ENCODE measurements around the gene ITPR3. TPM values are rescaled to one million over a fixed set of nuclear protein-coding genes. Genes with fewer than 3 reads are reported as not detected.

ITPR3 gene
- total and polyA plus RNA-seq, 2 of the 13 experiments (the other 11 are each of a cell fraction or from before 2014, with no cell fraction given): 3.8 to 21.4 TPM

DNA sequence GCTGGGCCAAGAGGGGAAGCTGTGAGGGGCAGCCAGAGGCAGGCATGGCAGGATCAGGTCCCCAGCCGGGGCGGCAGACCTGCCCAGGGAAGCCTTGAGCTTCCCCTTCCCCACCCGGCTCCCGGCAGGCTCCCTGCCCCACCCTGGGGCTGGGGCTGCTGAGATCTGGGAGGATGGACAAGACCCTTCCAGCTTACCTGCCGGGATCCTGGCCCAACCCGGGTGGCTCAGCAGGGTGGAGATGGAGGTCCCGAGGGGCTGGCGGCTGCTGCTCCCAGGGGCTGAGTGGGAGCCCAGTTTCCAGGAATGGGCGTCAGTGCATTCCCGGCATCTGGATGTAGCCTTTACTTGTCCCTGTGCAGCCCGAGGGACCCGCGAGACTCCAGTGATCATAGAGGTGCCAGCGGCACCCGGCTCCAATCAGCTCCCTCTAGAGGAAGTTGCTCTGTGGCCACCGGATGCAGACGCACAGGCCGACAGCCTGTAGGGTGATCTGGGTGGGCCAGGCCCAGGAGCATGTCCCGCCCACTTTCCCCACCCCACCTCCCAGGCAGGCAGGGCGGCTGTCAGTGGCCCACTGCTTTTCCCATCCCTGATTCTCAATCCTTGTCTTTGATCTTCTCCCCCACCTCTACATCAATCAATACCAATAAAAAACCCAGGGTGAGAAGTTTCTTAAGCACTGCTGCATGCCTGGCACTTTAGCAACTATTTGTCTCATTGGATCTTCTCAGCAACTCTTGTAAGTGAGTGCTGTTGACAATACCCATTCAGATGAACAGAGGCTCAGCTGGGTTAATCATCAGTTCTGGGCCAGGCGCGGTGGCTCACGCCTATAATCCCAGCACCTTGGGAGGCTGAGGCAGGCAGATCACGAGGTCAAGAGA, 41.1 kb upstream of the ITPR3 start, which contains the start of gene BAK1 (continued):
- TF ChIP-seq MEF2D (CRISPR knock-in tag; IDR thresholded peaks at IDR 0.05) (peak; percentile 42; the same call in 1 of the 2 replicates), NR2F2 (IDR thresholded peaks at IDR 0.05; ENCODE audit: borderline replicate concordance, low read depth) (no peak), ARHGAP35 (CRISPR knock-in tag; IDR thresholded peaks at IDR 0.05; ENCODE audit: borderline replicate concordance) (no peak; the same call in 1 of the 2 replicates), ZFP41 (CRISPR knock-in tag; IDR thresholded peaks at IDR 0.05; ENCODE audit: borderline replicate concordance) (no peak), HOXD1 (CRISPR knock-in tag; IDR thresholded peaks at IDR 0.05) (no peak; the same call in 1 of the 2 replicates), ZNF24 (IDR thresholded peaks at IDR 0.05) (no peak), ZNF205 (CRISPR knock-in tag; IDR thresholded peaks at IDR 0.05) (no peak), NFE2L1 (CRISPR knock-in tag; IDR thresholded peaks at IDR 0.05; ENCODE audit: borderline replicate concordance) (no peak), KAT8 (CRISPR knock-in tag; IDR thresholded peaks at IDR 0.05) (peak; percentile 92), MXI1 (IDR thresholded peaks at IDR 0.05; ENCODE audit: borderline replicate concordance, low read depth, low read length) (peak; percentile 67; the same call in 1 of the 3 replicates), NCOA2 (CRISPR knock-in tag; IDR thresholded peaks at IDR 0.05) (peak; percentile 21; the same call in 1 of the 2 replicates), TCF7 (IDR thresholded peaks at IDR 0.05; ENCODE audit: low read depth) (no peak), REPIN1 (CRISPR knock-in tag; IDR thresholded peaks at IDR 0.05; ENCODE audit: borderline replicate concordance, low read depth) (peak; percentile 50; the same call in 1 of the 2 replicates), ZZZ3 (CRISPR knock-in tag; IDR thresholded peaks at IDR 0.05; ENCODE audit: borderline replicate concordance) (peak; percentile 90; the same call in 1 of the 2 replicates), DR1 (CRISPR knock-in tag; IDR thresholded peaks at IDR 0.05) (no peak), ZNF274 (CRISPR knock-in tag; IDR thresholded peaks at IDR 0.05) (no peak), CENPT (CRISPR knock-in tag; IDR thresholded peaks at IDR 0.05; ENCODE audit: low read depth) (no peak), KMT2B (CRISPR knock-in tag; IDR thresholded peaks at IDR 0.05) (peak; percentile 73), STAG1 (CRISPR knock-in tag; IDR thresholded peaks at IDR 0.05) (peak; percentile 54)
- TF ChIP-seq, protein P1, sequence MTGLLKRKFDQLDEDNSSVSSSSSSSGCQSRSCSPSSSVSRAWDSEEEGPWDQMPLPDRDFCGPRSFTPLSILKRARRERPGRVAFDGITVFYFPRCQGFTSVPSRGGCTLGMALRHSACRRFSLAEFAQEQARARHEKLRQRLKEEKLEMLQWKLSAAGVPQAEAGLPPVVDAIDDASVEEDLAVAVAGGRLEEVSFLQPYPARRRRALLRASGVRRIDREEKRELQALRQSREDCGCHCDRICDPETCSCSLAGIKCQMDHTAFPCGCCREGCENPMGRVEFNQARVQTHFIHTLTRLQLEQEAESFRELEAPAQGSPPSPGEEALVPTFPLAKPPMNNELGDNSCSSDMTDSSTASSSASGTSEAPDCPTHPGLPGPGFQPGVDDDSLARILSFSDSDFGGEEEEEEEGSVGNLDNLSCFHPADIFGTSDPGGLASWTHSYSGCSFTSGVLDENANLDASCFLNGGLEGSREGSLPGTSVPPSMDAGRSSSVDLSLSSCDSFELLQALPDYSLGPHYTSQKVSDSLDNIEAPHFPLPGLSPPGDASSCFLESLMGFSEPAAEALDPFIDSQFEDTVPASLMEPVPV (CRISPR knock-in tag; IDR thresholded peaks at IDR 0.05): peak; percentile 47; the same call in 1 of the 2 replicates
- TF ChIP-seq, protein P2, sequence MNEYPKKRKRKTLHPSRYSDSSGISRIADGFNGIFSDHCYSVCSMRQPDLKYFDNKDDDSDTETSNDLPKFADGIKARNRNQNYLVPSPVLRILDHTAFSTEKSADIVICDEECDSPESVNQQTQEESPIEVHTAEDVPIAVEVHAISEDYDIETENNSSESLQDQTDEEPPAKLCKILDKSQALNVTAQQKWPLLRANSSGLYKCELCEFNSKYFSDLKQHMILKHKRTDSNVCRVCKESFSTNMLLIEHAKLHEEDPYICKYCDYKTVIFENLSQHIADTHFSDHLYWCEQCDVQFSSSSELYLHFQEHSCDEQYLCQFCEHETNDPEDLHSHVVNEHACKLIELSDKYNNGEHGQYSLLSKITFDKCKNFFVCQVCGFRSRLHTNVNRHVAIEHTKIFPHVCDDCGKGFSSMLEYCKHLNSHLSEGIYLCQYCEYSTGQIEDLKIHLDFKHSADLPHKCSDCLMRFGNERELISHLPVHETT (CRISPR knock-in tag; conservative IDR thresholded peaks at IDR 0.05): no peak
- TF ChIP-seq, protein P3, sequence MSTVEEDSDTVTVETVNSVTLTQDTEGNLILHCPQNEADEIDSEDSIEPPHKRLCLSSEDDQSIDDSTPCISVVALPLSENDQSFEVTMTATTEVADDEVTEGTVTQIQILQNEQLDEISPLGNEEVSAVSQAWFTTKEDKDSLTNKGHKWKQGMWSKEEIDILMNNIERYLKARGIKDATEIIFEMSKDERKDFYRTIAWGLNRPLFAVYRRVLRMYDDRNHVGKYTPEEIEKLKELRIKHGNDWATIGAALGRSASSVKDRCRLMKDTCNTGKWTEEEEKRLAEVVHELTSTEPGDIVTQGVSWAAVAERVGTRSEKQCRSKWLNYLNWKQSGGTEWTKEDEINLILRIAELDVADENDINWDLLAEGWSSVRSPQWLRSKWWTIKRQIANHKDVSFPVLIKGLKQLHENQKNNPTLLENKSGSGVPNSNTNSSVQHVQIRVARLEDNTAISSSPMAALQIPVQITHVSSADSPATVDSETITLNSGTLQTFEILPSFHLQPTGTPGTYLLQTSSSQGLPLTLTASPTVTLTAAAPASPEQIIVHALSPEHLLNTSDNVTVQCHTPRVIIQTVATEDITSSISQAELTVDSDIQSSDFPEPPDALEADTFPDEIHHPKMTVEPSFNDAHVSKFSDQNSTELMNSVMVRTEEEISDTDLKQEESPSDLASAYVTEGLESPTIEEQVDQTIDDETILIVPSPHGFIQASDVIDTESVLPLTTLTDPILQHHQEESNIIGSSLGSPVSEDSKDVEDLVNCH (CRISPR knock-in tag; IDR thresholded peaks at IDR 0.05): no peak

Data from HepG2 (cell line).